Loucy (cell line): ENCODE data around the gene ALDH4A1.
"Not testable (repeated sequence)": the region's sequence is repeated elsewhere in the genome, so short reads cannot be mapped to it uniquely, and the experiment has no call there.

Experiments
- H2AFZ ChIP-seq: fragments of 200-600 bp; sonication (generic); 2 replicates; pipeline ENCODE4 v1.6.0; 2016; ENCODE audit warnings: antibody characterized with exemption, mild to moderate bottlenecking, low read length, moderate library complexity
- H3F3A ChIP-seq: fragments of 200-600 bp; 2 replicates; pipeline ENCODE4 v1.6.0; 2016; ENCODE audit warnings: antibody characterized with exemption, low read depth, mild to moderate bottlenecking
- H3K27me3 ChIP-seq: fragments of 200-600 bp; sonication (generic); 2 replicates; pipeline ENCODE4 v1.6.1; 2014; ENCODE audit warnings: low read length, mild to moderate bottlenecking; ENCODE audit not compliant: insufficient read depth, poor library complexity, severe bottlenecking
- H3K36me3 ChIP-seq: fragments of 200-600 bp; sonication (generic); 2 replicates; pipeline ENCODE4 v1.6.1; 2016; ENCODE audit warnings: low read length; ENCODE audit not compliant: insufficient read depth
- H3K4me1 ChIP-seq: fragments of 200-600 bp; sonication (generic); 2 replicates; pipeline ENCODE4 v1.5.1; 2014; ENCODE audit warnings: low read length, mild to moderate bottlenecking; ENCODE audit not compliant: insufficient read depth, poor library complexity, severe bottlenecking
- H3K4me2 ChIP-seq: fragments of 200-600 bp; sonication (generic); 2 replicates; pipeline ENCODE4 v1.6.0; 2014; ENCODE audit warnings: antibody characterized with exemption, low read length, low read depth, mild to moderate bottlenecking; ENCODE audit not compliant: poor library complexity, severe bottlenecking
- H3K4me3 ChIP-seq: fragments of 200-600 bp; sonication (generic); 2 replicates; pipeline ENCODE4 v1.5.1; 2014; ENCODE audit warnings: low read length, mild to moderate bottlenecking, mixed read lengths; ENCODE audit not compliant: poor library complexity, severe bottlenecking
- H3K79me2 ChIP-seq: fragments of 200-600 bp; sonication (generic); 2 replicates; pipeline ENCODE4 v1.6.1; 2014; ENCODE audit warnings: low read length; ENCODE audit not compliant: insufficient read depth
- H3K9ac ChIP-seq: fragments of 200-600 bp; sonication (generic); 2 replicates; pipeline ENCODE4 v1.6.0; 2014; ENCODE audit warnings: mild to moderate bottlenecking, low read depth, low read length, moderate library complexity; ENCODE audit not compliant: poor library complexity, severe bottlenecking
- H3K9me2 ChIP-seq: fragments of 200-600 bp; sonication (generic); replicated peaks from 2 replicates; pipeline ENCODE4 v1.6.1; 2016; ENCODE audit warnings: low read depth, low read length, mixed read lengths
- H3K9me3 ChIP-seq: fragments of 200-600 bp; sonication (generic); 2 replicates; pipeline ENCODE4 v1.6.1; 2014; ENCODE audit warnings: mild to moderate bottlenecking, antibody characterized with exemption, low read length, low read depth; ENCODE audit not compliant: insufficient read depth
- H4K20me1 ChIP-seq: fragments of 200-600 bp; sonication (generic); 2 replicates; pipeline ENCODE4 v1.6.0; 2014; ENCODE audit warnings: antibody characterized with exemption, low read length, mild to moderate bottlenecking; ENCODE audit not compliant: insufficient read depth, poor library complexity, severe bottlenecking
- EZH2phosphoT487 ChIP-seq: fragments of 200-600 bp; IDR thresholded peaks from 2 replicates; pipeline ENCODE4 v1.6.1; 2018; ENCODE audit warnings: antibody characterized with exemption, mild to moderate bottlenecking, moderate library complexity, borderline replicate concordance
- TF ChIP-seq, protein P1 (sequence below): fragments of 200-600 bp; sonication (generic); conservative IDR thresholded peaks from 2 replicates; pipeline ENCODE4 v1.5.1; 2014; ENCODE audit warnings: mild to moderate bottlenecking, antibody characterized with exemption, low read length

ALDH4A1 gene

DNA sequence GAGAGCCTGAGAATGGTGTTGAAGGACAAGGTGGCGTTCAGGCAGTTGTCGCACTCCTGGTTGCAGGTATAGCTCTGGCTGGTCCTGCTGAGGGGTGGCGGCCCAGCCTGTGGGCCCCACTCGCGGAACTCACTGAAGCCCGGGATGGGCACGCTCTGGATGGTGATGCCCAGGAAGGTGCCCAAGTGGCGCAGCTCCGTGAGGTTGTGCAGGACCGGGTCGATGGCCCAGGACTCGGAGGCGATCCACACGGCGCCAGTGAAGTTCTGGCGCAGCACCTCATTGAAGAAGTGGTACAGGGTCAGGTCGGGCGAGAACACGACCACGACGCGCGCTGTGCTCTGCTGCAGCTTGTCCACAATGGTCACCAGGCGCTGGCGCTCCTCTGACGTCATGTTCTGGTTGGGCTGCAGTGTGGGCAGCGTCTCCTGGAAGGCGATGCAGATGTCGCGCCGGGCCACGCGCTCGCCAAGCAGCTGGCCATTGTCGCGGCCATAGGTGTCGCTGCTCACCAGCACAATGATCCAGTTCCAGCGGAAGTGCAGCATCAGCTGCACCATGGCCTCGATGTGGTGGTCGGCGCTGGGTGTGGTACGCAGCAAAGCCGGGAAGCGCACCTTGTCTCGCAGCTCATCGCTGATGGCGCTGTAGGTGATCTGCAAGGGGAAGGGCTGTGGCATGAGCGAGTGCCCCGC lies 47.9 kb downstream of the ALDH4A1 start:
- Histone ChIP-seq H3K27me3 (no peaks in the 10 kb centered on the region), H3K4me2 (no peak overlapping the region), H3K36me3 (no peaks in the 10 kb centered on the region), H3K9me2 (no peaks in the 10 kb centered on the region), H3K79me2 (no peaks in the 10 kb centered on the region), H3F3A (no peaks in the 10 kb centered on the region), H3K4me3 (no peak overlapping the region), H3K9ac (no peak overlapping the region), H2AFZ (no peak overlapping the region), H3K9me3 (no peaks in the 10 kb centered on the region), H4K20me1 (no peaks in the 10 kb centered on the region), H3K4me1 (no peaks in the 10 kb centered on the region)
- TF ChIP-seq EZH2phosphoT487: no peak
- TF ChIP-seq, protein P1, sequence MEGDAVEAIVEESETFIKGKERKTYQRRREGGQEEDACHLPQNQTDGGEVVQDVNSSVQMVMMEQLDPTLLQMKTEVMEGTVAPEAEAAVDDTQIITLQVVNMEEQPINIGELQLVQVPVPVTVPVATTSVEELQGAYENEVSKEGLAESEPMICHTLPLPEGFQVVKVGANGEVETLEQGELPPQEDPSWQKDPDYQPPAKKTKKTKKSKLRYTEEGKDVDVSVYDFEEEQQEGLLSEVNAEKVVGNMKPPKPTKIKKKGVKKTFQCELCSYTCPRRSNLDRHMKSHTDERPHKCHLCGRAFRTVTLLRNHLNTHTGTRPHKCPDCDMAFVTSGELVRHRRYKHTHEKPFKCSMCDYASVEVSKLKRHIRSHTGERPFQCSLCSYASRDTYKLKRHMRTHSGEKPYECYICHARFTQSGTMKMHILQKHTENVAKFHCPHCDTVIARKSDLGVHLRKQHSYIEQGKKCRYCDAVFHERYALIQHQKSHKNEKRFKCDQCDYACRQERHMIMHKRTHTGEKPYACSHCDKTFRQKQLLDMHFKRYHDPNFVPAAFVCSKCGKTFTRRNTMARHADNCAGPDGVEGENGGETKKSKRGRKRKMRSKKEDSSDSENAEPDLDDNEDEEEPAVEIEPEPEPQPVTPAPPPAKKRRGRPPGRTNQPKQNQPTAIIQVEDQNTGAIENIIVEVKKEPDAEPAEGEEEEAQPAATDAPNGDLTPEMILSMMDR: no peak

DNA sequence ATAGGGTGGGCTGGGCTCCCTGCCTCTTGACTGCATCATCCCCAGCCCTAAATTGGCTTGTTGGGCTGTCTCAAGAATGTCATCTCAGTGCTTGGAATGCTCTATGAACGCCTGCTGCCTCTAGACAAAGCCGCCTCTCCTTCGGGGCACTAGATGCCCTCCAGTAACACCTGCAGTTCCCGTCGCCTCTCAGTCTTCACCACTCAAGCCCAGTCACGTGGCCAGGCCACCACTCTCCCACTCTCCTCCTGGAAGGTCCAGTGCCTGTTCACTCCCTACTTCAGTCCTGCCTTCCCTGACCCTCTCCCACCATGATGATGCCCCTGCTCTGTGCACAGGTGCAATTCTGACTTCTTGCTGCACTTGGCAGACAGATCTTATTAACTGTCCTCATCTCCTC lies 49.9 kb downstream of the ALDH4A1 start:
- no peaks in the 10 kb centered on the region for H3K79me2 ChIP-seq
- no peak overlapping the region for H3K4me3 ChIP-seq
- TF ChIP-seq, protein P1: no peak
- no peak for TF ChIP-seq EZH2phosphoT487
- no peaks in the 10 kb centered on the region for H3F3A ChIP-seq
- no peak overlapping the region for H2AFZ ChIP-seq
- no peaks in the 10 kb centered on the region for H3K9me3 ChIP-seq
- no peaks in the 10 kb centered on the region for H3K27me3 ChIP-seq
- no peaks in the 10 kb centered on the region for H3K36me3 ChIP-seq
- H3K9ac ChIP-seq: no peak overlapping the region
- H3K9me2 ChIP-seq: no peaks in the 10 kb centered on the region
- H3K4me1 ChIP-seq: no peaks in the 10 kb centered on the region
- H3K4me2 ChIP-seq: no peak overlapping the region
- H4K20me1 ChIP-seq: no peaks in the 10 kb centered on the region

DNA sequence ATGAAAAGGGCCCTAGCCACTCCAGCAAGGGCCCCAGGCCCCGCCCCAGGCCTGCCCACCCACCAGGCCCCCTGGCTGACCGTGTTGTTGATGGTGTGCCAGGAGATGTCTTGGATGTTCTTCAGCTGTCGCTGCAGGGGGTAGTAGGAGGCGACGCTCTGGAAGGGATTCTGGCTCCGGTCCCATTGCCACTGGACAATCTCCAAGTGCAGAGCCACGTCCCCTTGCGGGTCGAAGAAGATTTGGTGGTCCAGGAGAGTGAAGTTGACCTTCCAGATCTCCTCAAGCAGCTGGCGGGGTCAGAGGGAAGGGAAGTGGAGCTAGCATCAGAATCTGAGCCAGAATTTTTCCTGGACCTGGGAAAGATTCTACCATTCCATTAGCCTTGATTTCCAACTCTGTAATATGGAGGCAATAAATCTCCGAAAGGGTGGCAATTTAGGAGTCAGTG lies 53.1 kb downstream of the ALDH4A1 start:
- Histone ChIP-seq H3K9me3 (no peaks in the 10 kb centered on the region), H3K4me3 (no peak overlapping the region), H3K27me3 (no peaks in the 10 kb centered on the region), H3K36me3 (no peaks in the 10 kb centered on the region), H3K79me2 (no peaks in the 10 kb centered on the region), H3K4me2 (no peak overlapping the region), H2AFZ (no peak overlapping the region), H3F3A (no peaks in the 10 kb centered on the region), H3K4me1 (no peaks in the 10 kb centered on the region), H4K20me1 (no peaks in the 10 kb centered on the region), H3K9me2 (no peaks in the 10 kb centered on the region), H3K9ac (no peak overlapping the region)
- TF ChIP-seq, protein P1: no peak
- no peak for TF ChIP-seq EZH2phosphoT487

DNA sequence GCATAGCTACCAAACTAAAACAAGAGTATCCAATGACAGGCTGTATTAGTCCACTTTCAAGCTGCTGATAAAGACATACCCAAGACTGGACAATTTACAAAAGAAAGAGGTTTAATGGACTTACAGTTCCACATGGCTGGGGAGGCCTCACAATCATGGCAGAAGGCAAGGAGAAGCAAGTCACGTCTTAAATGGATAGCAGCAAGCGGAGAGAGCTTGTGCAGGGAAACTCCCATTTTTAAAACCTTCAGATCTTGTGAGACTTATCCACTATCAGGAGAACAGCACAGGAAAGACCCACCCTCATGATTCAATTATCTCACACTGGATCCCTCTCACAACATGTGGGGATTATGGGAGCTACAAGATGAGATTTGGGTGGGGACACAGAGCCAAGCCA lies 54.6 kb downstream of the ALDH4A1 start:
- H3K4me1 ChIP-seq, H3K79me2 ChIP-seq, H3K36me3 ChIP-seq, H2AFZ ChIP-seq, H4K20me1 ChIP-seq, H3K27me3 ChIP-seq, H3K9ac ChIP-seq, H3K4me2 ChIP-seq, H3F3A ChIP-seq, H3K9me2 ChIP-seq, H3K4me3 ChIP-seq, H3K9me3 ChIP-seq: not testable (repeated sequence)
